Activated CD8-positive, alpha-beta memory T cell treated with anti-CD3 and anti-CD28 coated beads, Interleukin-2, amount 50 U/mL, for 24 hours (primary cell): Measurements from ENCODE around the gene AMOTL1.

Source experiments
- DNase-seq: peaks from one replicate; pipeline ENCODE4 v3.0.0-alpha.2; 2020; ENCODE audit errors: extremely low read depth

AMOTL1 gene, protein sequence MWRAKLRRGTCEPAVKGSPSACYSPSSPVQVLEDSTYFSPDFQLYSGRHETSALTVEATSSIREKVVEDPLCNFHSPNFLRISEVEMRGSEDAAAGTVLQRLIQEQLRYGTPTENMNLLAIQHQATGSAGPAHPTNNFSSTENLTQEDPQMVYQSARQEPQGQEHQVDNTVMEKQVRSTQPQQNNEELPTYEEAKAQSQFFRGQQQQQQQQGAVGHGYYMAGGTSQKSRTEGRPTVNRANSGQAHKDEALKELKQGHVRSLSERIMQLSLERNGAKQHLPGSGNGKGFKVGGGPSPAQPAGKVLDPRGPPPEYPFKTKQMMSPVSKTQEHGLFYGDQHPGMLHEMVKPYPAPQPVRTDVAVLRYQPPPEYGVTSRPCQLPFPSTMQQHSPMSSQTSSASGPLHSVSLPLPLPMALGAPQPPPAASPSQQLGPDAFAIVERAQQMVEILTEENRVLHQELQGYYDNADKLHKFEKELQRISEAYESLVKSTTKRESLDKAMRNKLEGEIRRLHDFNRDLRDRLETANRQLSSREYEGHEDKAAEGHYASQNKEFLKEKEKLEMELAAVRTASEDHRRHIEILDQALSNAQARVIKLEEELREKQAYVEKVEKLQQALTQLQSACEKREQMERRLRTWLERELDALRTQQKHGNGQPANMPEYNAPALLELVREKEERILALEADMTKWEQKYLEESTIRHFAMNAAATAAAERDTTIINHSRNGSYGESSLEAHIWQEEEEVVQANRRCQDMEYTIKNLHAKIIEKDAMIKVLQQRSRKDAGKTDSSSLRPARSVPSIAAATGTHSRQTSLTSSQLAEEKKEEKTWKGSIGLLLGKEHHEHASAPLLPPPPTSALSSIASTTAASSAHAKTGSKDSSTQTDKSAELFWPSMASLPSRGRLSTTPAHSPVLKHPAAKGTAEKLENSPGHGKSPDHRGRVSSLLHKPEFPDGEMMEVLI

DNA sequence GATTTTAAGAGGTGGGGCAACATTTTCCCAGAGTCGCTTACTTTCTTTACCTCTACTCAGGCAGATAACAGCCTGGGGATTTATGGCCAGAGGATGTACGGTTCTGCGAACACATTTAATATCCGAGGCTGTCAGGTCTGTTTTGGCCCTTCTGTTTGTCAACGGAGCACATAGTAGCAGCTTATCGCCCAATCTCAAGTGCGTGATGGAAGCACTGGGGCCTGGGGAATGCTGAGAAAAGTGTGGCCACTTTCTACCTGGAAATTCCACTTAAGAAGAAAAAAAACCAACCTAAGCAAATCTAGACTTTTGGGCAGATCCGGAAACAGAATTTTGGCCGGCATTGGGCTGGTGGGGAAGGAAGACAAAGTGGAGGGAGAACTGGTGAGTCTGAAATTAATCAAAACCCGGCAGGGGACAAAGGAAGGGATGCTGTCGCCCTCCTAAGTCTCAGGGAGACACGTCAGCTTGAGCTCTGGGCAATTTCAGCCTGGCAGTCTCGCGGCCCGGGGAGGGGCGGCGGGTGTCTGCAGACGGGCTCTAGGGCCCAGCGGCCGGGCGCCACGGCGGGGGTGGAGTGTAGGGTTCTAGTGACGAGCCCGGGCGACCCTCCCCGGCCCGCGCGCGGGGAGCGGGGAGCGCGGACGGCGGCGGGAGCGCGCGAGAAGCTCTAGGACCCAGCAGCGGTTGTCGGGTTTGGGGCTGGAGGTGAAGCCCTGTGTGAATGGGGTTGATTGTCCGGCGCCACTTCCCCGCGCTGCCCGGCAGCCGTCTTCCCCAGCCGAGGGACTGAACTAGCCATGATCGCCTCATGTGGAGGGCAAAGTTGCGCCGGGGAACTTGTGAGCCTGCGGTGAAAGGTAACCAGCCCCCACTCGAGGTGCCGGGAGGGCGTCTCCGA lies at the start of gene AMOTL1:
TSS of gene AMOTL1 (plus strand) at position 656 of the 901 bp plus-strand sequence. CDS start at position 812, 156 bp downstream.
- no peak for DNase-seq

DNA sequence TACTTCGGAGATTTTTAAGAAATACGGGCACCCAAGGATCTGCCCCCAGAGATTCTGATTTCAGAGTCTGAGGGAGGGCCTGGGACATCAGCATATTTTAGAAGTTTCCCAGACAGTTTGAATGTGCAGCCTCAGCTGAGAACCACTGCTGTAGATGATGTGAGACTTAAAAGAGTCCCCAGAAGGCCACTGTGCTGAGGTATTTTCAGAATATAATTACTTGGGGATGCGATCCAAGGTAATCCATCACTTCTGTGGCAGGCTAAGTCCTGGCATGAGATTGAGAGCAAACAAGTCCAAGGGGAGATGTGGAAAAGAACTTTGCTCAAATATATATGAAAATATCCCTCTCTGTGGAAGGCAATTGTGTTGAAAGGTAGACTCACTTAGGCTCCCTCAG lies 48.3 kb upstream of the AMOTL1 start:
- DNase-seq = no peak

DNA sequence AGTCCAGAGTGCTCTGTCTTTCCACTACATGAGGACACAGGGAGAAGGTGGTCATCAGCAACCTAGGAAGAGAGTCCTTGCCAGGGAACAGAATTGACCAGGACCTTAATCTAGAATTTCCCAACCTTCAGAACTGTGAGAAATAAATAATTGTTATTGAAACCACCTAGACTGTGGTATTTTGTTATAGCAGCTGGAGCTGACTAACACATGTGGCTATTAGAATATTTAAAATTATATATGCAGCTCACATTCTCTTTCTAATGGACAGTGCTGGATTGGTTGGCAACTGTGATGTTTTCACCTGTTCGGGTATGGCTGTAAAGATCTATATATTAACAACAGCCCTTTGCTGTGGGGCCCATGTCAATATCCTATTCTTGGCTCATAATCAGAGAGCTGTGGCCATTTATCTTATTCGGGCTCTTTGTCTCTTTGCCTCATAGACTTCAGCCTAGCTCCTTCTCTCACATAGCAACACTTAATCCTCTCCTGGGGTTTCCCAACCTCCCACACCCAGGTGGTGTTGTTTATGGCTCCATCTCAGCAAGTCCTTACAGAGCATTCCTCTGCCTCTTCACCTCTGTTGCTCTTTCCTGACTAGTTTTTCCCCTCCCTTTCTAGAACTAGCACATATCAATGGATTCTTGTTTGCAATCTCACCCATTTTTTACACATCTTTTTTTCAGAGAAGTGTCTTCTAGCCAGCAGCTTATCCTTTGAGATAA lies 46.4 kb upstream of the AMOTL1 start:
- no peak for DNase-seq

DNA sequence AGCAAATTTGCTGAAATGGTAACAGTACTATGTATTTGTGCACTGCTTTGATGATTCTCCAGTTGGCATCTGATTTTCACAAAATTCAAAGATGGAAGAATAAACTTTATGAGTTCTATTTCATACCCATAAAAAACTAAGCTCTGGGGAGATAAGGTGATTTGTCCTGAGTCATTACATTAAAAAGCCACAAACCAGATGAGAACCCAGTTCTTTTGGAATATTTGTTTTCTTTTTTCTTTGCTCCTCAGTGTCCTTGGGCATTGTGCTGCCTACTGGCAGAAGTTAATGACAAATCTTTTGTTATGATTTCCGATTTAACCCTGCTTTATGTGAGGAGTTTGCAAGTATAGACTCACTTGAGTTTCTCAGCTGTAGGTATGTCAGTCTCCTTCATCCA lies 45.4 kb upstream of the AMOTL1 start:
- DNase-seq = no peak

DNA sequence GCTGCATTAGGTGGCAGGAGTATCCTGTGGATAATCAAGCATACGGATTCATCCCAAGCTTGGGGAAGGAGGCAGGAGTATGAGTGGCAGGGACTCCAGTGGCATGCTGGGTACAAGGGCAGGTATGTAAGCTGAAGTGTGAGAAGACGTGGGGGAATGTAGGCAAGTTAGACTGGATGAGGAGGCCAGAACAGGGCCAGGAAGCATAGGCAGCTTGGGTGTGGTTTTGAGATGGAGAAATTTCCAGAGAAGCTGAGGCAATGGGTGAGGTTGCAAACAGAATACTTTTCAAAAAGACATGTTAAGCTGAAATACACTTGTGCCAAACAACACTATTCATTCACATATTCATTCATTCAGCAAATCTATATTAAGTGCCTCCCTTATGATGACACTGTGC lies 43.1 kb upstream of the AMOTL1 start:
- no peak for DNase-seq

DNA sequence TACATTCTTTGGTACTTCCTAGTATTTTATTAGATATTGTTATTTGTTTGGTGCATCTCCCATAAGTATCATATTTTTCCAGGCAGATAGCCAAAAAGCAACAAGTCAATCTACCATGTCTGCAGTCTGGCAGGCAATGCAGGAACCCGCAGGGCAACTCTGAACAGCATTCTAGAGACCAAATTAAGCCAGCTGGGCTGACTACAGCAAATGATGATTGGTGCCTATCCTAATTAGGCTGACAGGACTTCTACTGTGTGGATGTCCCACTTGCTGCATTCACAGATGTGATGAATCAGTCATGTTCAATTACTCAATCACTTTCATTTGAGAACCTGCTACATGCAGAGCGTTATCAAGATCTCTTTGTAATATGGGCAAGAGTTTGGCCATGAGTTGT lies 40.3 kb upstream of the AMOTL1 start:
- no peak for DNase-seq

DNA sequence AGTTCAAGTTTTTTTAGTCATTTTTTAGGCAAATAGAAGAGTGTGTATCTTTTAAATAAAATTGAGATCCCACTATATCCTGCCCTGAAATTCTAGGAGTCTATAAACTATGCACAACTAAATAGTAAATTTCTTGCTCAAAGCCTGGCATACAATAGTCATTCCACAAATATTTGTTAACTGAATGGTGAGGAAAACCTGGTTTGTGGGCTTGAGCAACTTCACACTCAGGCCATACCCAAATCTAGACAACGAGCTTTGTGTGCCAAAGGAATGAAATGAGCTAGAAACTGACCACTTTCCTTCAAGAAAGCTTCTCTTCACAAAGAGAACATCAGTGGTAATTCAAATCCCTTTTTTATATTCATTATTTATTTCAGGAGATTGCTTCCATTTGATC lies 39.6 kb upstream of the AMOTL1 start:
- DNase-seq = no peak

DNA sequence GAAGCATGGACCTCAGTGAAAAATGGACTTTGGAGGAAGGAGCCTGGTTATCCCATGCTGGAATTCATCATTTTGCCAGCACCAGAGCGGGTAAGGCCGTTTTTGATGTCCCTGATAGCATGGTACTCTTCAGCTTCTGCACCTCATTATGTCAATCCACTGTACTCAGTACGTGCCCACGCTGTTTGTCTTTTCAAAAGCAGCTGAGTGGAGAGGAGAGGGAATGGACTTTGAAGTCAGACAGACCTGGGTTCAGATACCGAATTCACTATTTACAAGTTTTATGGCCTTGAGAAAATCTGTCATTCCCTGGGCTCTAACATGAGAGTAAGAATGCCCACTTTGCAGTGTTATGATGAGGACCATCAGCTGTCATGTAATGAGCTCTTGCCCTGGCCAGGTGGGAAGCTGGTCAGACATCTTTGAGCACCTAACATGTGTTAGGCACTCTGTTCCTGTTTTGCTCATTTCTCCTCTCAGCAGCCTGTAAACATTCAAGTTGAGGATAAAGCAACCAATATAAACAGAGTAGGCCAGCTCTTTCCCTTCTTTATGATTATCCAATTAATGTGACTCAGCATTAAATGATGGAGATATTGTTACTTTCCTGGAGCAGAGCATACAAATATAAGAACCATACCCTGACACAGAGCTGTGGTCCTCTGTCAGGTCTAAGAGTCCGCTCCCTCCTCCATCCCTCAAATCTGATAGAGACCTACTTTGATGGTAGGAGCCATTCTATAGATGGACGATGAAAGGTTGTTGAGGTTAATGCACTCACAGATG lies 39.0 kb upstream of the AMOTL1 start:
- no peak for DNase-seq

DNA sequence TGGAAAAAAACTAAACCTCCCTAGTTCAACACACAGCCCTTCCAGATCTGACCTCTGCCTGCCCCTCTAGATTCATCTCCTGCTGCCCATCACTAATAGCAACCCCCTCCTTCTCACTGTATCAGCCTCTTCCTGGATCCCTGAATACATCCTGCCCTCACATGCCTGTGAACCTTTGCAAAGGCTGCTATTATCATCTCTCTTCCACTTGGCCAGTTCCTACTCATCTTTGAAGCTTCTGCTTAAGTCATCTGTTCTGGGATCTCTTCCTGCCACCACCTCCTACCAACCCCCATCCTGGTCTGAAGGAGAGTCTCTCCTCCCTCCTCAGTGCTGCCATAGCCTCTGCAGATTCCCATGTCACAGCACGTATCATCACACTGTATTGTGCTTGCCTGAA lies 38.0 kb upstream of the AMOTL1 start:
- no peak for DNase-seq

DNA sequence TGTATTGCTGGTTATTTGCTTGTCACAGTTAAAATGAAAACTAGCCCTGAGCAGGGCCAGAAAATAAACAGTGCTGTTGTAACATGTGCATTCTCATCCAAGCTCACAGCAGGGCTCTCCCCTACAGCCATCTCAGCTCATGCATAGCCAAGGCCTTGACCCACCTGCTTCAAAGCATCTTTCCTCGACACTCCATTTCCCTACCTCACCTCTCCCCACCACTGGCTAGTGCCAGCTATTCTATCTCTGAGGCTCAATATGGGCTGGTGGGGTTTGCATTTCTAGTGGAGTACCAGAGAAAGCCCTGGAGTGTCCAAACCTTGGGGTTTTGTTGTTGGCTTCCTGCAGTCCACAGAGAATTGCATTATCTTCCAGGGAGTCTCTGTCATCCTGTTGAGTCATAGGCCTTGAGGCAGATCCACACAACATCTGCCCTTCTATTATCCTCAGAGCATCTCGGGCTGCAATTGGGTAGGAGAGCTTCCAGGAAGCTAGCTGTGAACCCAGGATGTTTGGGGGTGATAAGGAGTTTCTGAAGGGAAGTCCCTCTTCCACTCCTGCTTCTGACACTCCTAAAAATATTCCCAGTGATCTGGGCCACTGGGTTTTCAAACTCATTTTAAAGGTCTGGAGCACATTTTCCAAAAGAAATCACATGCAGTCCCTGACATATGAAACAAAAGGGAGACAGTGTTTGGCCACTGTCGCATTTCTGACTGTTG lies 36.1 kb upstream of the AMOTL1 start:
- DNase-seq = no peak

DNA sequence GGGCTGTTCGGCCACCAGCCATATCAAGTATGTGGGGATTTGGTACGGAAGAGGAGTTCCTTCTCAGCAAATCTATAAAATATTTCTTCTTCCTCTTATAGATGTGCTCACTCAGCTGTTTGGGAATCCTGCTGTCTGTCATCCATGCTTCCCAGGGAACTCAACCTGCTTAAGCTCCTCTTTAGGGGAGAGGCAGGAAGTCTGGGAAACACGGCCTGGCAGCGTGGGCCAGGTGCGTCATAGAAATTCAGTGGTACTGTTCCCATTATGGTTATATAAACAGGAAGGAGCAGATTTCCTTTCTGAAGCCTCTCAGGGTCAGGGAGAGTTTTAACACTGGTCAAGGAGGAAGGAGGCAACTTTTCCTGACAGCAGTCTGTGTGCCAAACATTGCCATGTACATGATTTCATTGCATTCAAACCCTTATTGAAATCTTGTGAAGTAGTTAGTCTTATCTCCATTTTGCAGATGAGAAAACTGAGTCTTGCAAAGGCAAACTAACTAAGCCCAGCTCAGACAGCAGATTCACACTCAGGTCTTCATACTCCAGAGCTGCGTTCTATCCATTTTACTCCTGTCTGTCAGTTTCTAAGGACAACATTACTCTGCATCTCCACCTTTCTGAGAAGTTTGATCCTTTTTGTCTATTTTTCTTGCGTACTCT lies 35.4 kb upstream of the AMOTL1 start:
- DNase-seq = no peak

DNA sequence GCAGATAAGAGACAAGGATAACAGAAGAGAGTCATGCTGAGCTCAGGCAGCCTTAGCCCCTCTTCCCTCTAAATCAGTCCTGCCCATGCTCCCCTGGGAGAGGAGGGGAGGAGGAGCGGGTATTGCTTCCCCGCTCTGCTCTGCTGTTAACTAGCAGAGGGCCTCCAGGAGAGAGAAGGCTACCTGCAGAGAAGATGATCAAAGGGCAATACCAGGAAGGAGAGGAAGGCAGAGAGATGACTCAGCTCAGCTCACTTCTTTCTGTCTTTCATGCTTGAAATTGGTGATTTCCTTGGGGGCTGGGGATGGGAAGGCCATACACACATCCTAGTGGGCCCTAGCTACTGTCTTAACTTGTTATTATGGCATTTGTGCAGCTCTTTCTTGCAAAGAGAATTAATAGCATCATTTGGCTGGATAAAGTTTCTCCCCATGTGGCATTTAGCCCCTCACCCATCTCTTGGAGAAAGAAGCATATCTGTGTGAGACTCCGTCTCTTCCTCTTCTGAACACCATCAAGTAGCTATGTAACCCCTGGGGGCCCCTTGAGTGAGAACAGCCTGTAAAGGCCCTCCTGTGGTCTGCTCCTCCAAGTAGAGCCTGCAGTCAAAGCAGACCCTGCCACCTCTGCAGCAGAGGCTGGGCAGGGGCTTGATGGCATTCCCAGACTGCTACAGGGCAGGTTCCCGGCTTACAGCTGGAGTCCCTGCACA lies 33.4 kb upstream of the AMOTL1 start:
- DNase-seq = no peak

DNA sequence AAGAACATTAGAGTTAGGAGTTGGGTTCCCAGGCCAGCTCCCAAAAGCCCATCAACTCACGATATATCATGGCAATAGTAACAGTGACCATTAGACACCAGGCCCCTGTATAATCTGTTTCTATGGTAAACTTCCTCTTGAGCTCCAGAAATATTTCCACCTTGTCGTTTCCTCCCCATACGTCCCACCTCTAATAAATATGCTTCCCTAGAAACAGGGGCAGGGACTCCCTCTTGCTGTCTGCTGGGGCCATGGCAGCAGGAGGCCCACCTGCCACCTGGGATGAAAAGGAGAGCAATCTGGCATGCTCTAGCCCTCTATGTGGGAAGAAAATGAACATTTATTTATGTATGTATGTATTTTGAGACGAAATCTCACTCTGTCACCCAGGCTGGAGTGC lies 32.2 kb upstream of the AMOTL1 start:
- DNase-seq = no peak

DNA sequence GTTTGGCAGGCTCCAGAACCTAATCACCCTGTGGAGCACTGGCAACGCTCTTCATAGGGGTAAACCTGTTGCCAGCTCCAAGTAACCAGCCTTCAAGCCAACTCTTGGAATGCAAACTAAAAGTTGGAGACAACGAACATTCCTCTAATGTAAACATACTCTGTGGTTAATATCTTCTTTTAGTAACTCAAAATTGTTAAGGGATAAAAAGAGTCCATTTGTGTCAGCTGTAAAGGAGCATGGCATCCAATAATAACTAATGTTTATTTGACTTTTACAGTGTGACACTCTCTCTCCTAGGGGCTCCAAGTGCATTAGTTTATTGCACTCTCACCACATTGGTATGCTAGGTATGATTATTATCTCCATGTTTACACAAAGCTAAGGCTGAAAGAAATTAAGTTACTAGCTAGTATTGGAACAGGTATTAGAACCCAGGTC lies 31.0 kb upstream of the AMOTL1 start:
- no peak for DNase-seq

DNA sequence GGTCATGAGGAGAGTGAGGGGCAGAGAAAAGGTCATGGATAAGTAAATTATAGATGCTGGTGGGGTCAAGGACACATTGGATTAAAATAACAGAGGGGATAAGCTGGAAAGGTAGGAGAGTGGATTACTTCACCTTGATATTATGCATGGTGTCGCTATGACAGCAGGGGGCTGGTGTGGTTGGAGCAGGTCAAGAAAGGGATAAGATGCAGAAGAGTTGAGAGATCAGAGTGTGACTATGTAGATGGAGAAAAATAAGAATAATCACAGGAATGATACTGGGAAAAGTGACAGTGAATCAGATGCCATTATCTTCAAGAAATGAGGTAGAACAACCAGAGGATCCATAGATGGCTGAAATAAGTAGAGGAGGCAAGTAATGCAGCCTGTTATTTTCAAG lies 29.4 kb upstream of the AMOTL1 start:
- no peak for DNase-seq

DNA sequence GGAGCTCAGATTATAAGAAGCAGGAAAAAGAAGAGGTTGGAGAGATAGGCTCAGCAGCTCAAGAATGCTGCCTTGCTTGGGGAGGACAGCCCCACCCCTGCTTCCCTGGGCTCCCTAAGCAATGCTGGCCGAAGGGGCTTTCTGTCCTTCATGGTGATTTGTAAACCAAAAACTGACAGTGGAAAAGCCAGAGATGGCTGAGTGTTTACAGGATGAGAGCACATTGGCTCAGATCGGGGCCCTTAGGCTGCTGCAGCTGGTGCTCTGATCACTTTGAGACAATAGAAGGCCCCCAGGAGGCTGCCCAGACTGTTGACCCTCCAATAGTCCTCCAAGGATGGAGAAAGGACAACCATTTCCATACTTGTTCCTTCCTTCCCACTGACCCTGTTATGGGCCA lies 28.8 kb upstream of the AMOTL1 start:
- no peak for DNase-seq

DNA sequence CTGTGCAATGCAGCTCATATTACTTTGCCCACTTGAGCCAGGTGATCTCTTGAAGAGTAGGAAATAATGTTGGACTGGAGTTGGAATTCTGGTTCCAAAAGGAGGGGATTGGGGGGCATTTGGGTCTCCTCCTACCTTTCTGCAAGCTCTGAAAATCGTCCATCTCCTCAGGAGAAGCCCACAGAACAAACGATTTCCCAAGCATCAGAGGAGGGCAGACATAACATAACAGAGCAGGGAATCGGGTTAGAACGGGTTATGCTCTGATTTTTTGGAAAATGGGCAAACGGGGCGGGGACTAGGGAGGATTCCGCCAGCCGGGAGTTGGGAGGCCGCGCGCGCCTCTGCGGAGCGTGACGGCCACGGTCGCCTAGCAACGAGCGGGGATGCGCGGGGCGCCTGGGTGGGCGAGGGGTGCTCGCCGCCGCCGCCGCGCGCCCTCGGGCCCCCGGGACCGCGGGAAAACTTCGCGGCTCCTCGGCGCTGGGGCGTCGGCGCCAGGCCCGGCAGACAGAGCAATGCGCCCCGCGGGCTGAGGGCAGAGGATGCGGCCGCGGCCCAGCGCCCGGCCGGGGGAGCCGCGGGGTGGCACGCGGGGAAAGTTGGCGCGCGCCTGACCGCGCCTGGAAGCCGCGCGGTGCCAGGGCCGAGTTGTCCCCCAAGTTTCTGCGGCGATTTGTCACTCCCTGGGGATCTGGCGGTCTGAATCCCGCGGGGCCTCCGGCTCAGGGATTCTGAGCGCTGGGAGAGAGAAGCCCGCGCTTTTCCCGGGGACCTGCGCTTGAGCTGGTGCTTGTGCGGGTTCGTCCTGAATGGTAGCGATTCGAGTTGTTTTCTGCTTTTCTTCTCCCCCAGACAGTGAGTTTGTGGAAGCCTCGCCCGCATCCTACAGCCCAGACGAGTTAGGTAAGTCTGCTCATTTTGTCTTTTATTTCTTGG lies 27.8 kb upstream of the AMOTL1 start:
- no peak for DNase-seq
